ENCODE data around the gene P2RY2.

The P2RY2 gene

DNA sequence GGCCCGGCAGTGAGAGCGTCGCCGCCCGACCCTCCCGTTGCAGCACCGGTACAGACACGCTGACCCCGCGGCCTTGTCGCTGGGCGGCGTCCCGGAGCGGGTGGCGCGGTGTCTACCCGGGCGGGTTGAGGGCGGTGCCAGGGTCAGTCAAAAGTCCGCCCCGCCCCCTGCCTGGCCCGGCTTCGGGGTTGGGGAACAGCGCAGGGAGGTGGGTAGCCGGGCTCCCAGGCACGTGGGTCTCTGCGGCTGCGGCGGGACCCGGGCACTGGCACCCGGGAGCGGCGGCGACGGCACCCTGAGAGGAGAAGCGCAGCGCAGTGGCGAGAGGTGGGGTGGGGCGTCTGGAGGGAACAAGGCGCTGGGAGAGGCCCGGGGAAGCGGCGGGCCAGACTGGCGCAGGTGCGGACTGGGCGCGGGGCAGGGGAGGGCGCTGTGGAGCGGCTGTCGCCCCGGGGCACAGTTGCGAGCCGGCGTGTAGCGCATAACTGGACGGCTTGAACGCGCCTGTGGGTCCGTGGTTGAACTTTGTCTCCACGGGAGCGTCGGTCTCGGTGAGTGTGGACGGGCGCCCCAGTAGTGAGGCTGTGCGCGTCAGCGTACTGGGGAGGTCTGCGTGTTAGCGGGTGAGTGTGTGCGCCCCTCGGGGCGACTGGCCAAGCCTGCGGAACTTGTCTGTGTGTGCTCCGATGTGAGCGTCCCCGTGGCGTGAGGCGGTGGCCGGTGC, at the start of gene P2RY2:
Gene P2RY2 (plus strand): TSS at position 176 of the 724 bp plus-strand sequence. CDS start 15,879 bp downstream, outside the sequence.
- H3K4me3 ChIP-seq (ENCODE audit: low read depth, low read length), result peak within 1 kb of the TSS; percentile 48

DNA sequence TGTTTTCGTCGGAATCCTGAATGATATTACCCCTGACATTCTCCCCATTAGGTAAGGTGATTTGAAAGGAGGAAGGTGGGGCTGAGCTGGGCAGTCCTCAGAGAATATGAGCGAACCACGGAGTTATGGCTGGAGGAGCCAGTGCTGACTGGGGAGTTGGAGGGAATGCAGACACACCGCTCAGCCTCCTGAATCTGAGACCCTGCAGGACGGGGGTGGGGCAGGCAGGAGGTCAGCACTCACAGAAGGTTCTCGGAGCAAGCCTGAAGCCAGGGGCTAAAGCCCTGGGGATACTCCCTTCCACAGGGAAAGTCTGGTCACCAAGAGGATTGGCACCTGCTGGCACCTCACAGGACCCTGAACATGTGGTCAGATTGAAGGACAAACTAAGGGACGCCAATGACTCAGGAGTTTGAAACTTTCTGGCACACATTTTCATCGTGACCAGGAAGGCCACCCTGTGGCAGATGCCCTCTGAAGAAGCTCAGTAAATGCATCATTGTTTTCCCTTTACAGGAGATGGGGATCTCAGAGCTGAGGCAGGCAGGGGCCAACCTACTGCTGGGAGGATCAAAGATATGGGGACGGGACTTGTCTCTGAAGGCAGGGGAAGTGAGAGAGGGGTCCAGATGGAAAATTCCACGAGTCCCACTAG, 49.0 kb upstream of the P2RY2 start:
- no peak overlapping the region for H3K4me3 ChIP-seq (ENCODE audit: low read depth, low read length)
- TF ChIP-seq, protein P1, sequence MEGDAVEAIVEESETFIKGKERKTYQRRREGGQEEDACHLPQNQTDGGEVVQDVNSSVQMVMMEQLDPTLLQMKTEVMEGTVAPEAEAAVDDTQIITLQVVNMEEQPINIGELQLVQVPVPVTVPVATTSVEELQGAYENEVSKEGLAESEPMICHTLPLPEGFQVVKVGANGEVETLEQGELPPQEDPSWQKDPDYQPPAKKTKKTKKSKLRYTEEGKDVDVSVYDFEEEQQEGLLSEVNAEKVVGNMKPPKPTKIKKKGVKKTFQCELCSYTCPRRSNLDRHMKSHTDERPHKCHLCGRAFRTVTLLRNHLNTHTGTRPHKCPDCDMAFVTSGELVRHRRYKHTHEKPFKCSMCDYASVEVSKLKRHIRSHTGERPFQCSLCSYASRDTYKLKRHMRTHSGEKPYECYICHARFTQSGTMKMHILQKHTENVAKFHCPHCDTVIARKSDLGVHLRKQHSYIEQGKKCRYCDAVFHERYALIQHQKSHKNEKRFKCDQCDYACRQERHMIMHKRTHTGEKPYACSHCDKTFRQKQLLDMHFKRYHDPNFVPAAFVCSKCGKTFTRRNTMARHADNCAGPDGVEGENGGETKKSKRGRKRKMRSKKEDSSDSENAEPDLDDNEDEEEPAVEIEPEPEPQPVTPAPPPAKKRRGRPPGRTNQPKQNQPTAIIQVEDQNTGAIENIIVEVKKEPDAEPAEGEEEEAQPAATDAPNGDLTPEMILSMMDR (IDR thresholded peaks at IDR 0.05; ENCODE audit: low read depth, low read length), result no peak

More for the DNA sequence above, at the start of gene P2RY2:
- TF ChIP-seq, protein P1 (IDR thresholded peaks at IDR 0.05; ENCODE audit: low read depth, low read length), result peak; percentile 21; the same call in 1 of the 2 replicates

DNA sequence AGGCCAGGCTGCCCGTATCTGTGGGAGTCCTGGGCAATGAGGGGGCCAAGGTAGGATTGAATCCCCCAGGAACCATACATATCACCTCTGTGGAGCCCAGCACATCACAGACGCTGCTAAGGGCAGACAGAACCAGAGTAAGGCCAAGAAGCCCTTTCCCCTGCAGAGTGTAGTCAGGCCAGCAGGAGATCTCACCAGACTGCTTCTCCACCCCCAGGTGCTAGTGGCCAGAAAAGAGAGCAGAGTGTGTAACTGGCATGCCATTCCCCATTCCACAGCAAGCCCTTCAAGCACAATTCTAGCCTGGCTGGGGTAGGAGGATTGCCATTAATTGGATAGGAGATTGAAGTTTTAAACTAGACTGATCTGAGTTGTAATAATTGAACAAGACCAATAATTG, 47.9 kb upstream of the P2RY2 start:
- TF ChIP-seq, protein P1 (IDR thresholded peaks at IDR 0.05; ENCODE audit: low read depth, low read length), result no peak
- H3K4me3 ChIP-seq (ENCODE audit: low read depth, low read length), result no peak overlapping the region

DNA sequence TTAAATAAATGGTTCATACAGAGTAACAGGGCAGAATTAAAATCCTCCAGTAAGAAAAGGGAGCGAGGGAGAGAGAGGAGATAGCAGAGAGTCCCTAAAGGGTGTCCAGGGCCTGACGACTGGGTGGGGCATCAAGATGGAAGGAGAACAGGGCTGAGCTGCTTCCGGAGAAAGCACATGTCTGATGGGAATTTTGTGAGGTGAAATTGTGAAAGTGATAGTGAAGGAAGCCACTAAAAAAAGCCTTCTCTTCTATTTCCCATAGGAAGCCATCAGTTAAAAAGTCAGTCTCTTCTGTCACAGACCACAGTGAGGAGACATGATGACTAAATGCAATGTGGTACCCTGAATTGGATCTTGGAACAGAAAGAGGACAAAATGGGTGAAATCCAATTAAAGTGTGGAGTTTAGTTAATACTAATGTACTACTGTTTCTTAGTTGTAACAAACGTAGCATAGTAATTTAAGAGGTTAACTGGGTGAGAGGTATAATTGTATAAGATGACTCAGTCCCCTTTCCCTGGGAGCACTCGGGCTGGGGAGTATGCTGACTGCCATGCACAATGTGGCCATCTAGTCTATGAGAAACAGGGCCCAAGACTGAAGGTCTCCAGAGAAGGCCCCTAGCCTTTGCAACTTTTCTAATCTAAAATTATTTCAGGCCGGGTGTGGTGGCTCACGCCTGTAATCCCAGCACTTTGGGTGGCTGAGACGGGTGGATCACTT, 46.5 kb upstream of the P2RY2 start:
- TF ChIP-seq, protein P1 (IDR thresholded peaks at IDR 0.05; ENCODE audit: low read depth, low read length), result no peak
- no peak overlapping the region for H3K4me3 ChIP-seq (ENCODE audit: low read depth, low read length)

DNA sequence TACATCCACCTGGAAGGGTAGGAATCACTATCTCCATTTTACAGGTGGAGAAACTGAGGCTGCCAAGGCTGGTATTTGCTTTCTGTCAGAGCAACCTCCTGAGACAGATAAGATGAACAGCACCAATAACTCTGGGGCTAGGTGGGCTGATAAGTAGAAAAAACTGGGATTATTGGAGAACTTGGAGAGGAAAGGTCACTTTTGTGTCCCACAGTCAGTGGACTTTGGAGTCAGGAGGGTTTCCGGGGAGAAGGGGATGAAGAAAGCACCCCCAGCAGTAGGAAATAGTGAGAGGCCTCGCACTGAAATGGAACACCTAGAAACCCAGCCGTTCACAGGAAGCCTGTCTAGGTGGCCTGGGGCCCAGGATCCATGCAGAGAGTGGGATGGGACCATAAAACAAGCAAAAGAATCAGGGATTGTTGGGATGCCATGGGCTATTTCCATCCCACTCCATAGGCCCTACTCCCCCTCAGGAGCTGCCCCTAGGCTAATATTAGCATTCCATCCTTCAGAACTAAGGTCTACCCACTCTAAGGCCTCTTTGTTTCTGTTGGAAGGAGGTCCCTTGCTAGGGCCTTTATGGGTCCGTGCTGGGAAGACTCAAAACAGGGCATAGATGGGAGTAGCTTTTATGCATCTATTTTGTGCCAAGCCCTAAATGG, 45.0 kb upstream of the P2RY2 start:
- TF ChIP-seq, protein P1 (IDR thresholded peaks at IDR 0.05; ENCODE audit: low read depth, low read length), result no peak
- no peak overlapping the region for H3K4me3 ChIP-seq (ENCODE audit: low read depth, low read length)

DNA sequence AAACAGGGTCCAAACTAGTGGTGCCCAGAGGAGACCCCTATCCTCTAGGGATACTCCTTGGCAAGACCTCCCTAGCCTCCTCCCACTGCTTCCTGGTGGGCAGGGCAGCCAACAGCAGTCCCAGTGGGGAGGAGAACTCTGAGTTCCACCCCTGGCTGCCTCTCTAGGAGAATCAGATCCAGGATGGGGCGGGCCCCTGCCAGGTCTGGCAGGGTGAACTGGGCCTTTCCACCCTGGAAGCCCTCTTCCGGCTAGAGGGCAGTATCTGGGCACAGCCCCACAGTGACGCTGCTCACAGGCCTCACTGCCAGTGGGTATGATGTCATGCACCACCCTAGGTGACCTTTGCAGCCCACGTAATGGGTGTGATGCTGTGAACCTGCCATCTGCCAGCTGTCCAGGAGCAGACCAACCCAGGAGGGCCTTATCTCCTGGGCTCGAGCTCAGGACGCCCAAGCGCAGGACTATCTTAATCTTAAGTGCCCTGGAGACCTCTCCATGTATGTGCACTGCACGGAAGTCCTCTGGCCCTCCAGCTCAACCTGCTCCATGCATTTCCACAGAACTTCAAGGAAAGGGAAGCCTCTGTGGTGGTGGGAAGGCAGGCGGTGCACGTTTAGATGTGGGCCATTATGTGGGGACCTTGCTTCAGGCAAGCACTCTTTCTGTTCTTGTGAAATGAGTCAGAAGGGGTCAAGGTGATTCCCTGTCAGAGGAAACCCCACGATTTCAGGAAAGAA, 44.2 kb upstream of the P2RY2 start:
- TF ChIP-seq, protein P1 (IDR thresholded peaks at IDR 0.05; ENCODE audit: low read depth, low read length), result no peak
- H3K4me3 ChIP-seq (ENCODE audit: low read depth, low read length), result no peak overlapping the region
